Coronary artery (tissue), 2 donors: ENCODE data around the gene SEM1.
A peak's percentile ranks its signal among the peaks of the same experiment; 100 is the strongest.
"Not testable (repeated sequence)": the region's sequence is repeated elsewhere in the genome, so short reads cannot be mapped to it uniquely, and the experiment has no call there.

Source experiments
- DNase-seq: peaks from one replicate; pipeline ENCODE4 v3.0.0-alpha.2; 2017; ENCODE audit warnings: low spot score
- H3K27ac ChIP-seq, 2 donors: fragments of 200-600 bp; sonication (generic); one replicate each; pipeline ENCODE4 v1.5.1; 2016 to 2019
- H3K4me3 ChIP-seq: fragments of 200-600 bp; sonication (generic); 2 replicates; pipeline ENCODE4 v1.5.1; 2016; ENCODE audit warnings: mild to moderate bottlenecking, moderate library complexity
- TF ChIP-seq, protein P1 (sequence below): fragments of 200-600 bp; sonication (generic); IDR thresholded peaks from one replicate; pipeline ENCODE4 v1.5.1; 2019; ENCODE audit warnings: antibody characterized with exemption

SEM1 gene

DNA sequence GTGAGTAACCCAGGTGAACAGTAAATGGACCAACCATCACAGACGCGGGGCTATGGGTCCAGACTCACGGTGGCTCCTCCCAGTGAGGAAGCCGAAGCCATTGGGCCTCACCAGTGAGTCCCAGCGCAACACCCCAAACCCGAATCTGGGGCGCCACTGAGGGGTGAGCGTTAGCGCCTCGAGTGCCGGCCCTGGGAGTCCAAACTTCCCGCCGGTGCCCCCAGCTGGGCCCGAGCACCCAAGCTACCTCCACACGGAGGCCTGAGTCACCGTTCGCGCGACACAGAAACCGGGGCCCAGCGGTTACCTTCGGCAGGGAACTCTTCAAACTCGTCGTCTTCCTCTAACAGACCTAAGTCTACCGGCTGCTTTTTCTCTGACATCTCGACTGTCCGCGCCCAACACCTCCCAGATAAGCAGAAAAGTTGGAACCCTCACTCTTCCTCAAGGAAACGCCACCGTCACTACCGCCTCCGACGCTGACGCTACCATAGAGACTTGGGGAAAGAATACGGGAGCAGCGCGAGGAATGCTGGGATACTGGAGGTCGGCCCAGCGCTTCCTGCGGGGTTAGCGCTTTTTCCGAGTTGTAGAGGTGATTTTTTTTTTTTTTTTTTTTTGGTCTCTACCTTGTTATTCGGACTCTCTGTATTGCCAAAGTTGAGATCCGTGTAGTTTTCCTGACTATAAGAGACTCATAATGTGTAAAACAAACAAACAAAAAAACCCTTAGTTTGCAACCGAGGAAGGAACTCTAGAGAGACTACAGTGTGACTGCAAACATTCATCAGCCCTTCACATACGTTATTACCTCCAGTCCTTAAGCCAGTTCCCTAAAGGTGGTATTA lies at the start of gene SEM1:
Gene SEM1 (minus strand): TSS at position 466 of the 848 bp plus-strand sequence. CDS start 83 bp downstream, at position 383.
- Histone ChIP-seq H3K4me3 (peak within 1 kb of the TSS; percentile 99), H3K27ac (peak within 1 kb of the TSS; percentile 90 to 95)
- TF ChIP-seq, protein P1, sequence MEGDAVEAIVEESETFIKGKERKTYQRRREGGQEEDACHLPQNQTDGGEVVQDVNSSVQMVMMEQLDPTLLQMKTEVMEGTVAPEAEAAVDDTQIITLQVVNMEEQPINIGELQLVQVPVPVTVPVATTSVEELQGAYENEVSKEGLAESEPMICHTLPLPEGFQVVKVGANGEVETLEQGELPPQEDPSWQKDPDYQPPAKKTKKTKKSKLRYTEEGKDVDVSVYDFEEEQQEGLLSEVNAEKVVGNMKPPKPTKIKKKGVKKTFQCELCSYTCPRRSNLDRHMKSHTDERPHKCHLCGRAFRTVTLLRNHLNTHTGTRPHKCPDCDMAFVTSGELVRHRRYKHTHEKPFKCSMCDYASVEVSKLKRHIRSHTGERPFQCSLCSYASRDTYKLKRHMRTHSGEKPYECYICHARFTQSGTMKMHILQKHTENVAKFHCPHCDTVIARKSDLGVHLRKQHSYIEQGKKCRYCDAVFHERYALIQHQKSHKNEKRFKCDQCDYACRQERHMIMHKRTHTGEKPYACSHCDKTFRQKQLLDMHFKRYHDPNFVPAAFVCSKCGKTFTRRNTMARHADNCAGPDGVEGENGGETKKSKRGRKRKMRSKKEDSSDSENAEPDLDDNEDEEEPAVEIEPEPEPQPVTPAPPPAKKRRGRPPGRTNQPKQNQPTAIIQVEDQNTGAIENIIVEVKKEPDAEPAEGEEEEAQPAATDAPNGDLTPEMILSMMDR: no peak
- DNase-seq: peak; percentile 86

- not testable (repeated sequence) for H3K27ac ChIP-seq, DNase-seq, H3K4me3 ChIP-seq
These were observed 48.2 kb upstream of the SEM1 start for GRCh38 chr7:96757880-96758279.

DNA sequence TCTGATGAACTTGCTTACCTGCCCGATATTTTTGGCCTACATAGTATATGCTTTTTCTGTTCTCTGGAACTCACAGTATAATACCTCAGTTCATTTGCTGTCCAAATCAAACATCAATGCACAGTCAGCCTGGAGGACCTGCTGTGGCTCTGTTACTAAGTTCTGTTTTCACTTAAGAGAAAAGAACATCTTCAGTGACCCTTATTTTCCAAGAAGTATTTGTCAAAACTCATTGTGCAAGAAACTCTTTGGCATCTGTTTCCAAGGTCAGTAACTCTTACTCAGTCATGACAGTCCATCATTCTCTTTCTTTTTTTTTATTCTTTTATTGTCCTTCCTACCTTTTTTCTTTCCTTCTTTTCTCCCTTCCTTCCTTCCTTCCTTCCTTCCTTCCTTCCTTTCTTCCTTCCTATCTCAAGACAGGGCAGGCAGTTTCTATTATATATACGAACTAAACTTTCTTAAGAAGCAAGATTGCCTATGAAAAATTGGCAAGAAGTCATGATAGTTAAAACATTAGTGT lies 37.8 kb upstream of the SEM1 start:
- DNase-seq: no peak
- TF ChIP-seq, protein P1: no peak
- Histone ChIP-seq H3K27ac (no peak overlapping the region), H3K4me3 (no peak overlapping the region)

- TF ChIP-seq, protein P1: no peak
- Histone ChIP-seq H3K27ac (no peak overlapping the region), H3K4me3 (no peak overlapping the region)
- DNase-seq: no peak
These were observed 30.5 kb upstream of the SEM1 start for GRCh38 chr7:96740130-96740529.

- no peak for DNase-seq
- H3K4me3 ChIP-seq: no peak overlapping the region
- TF ChIP-seq, protein P1: no peak
These were observed 30.0 kb upstream of the SEM1 start for GRCh38 chr7:96739609-96740008.

GRCh38 chr7:96739167-96739566 lies 29.5 kb upstream of the SEM1 start:
- Histone ChIP-seq H3K27ac (no peak overlapping the region), H3K4me3 (no peak overlapping the region)
- TF ChIP-seq, protein P1: no peak
- no peak for DNase-seq

More at GRCh38 chr7:96739609-96740008, 30.0 kb upstream of the SEM1 start:
- no peak overlapping the region for H3K27ac ChIP-seq

- H3K27ac ChIP-seq: no peak overlapping the region
- TF ChIP-seq, protein P1: no peak
- no peak overlapping the region for H3K4me3 ChIP-seq
- DNase-seq: no peak
These were observed 29.1 kb upstream of the SEM1 start for GRCh38 chr7:96738705-96739104.
